ENCODE results near the gene RYR3. TPM values are rescaled to one million over a fixed set of nuclear protein-coding genes. Genes with fewer than 3 reads are reported as not detected.

The RYR3 gene
- total RNA-seq, 1 donor from 2014 or later: 1.5 TPM

- H3K9me3 ChIP-seq (ENCODE audit: insufficient read depth, low read depth, low read length): no peaks in the 10 kb centered on the region
- no peak for FAIRE-seq
Observed at GRCh38 chr15:33612721-33613304, 302.0 kb downstream of the RYR3 start.

GRCh38 chr15:33616475-33616874, 305.7 kb downstream of the RYR3 start:
- no peak overlapping the region for H3K4me3 Mint-ChIP-seq (ENCODE audit: unreplicated experiment)
- Histone ChIP-seq H3K79me2 (ENCODE audit: insufficient read depth, low read length) (no peaks in the 10 kb centered on the region), H3K9me3 (ENCODE audit: insufficient read depth, low read depth, low read length) (no peaks in the 10 kb centered on the region), H3K4me2 (ENCODE audit: low read length) (no peak overlapping the region), H3K4me1 (ENCODE audit: insufficient read depth, low read length) (no peaks in the 10 kb centered on the region), H2AFZ (ENCODE audit: low read depth, low read length) (no peak overlapping the region), H3K27me3 (ENCODE audit: insufficient read depth, low read length) (no peaks in the 10 kb centered on the region), H3K4me3 (ENCODE audit: insufficient read depth, low read depth, low read length) (no peak overlapping the region), H3K27ac (ENCODE audit: low read depth, low read length) (no peak overlapping the region), H4K20me1 (ENCODE audit: insufficient read depth, low read length) (no peaks in the 10 kb centered on the region), H3K9ac (ENCODE audit: low read length) (no peak overlapping the region), H3K36me3 (ENCODE audit: insufficient read depth, low read length) (no peaks in the 10 kb centered on the region)
- H3K27me3 Mint-ChIP-seq (ENCODE audit: low read depth, unreplicated experiment): peaks cover 6% of the 10 kb centered on the region
- no peaks in the 10 kb centered on the region for H3K36me3 Mint-ChIP-seq (ENCODE audit: low read depth, unreplicated experiment)
- H3K27ac Mint-ChIP-seq (ENCODE audit: unreplicated experiment): no peak overlapping the region
- peaks cover 2% of the 10 kb centered on the region for H3K9me3 Mint-ChIP-seq (ENCODE audit: unreplicated experiment)
- no peak for TF ChIP-seq EZH2 (IDR thresholded peaks at IDR 0.05; ENCODE audit: insufficient read depth, low read length)
- TF ChIP-seq CTCF (IDR thresholded peaks at IDR 0.05; ENCODE audit: insufficient read depth, low read depth, low read length): no peak
- H3K4me1 Mint-ChIP-seq (ENCODE audit: low read depth, unreplicated experiment): peaks cover 15% of the 10 kb centered on the region
- no peak for DNase-seq (ENCODE audit: low read depth)
- FAIRE-seq: no peak

More at GRCh38 chr15:33612721-33613304, 302.0 kb downstream of the RYR3 start:
- Histone ChIP-seq H3K36me3 (ENCODE audit: insufficient read depth, low read length) (no peaks in the 10 kb centered on the region), H3K27me3 (ENCODE audit: insufficient read depth, low read length) (no peaks in the 10 kb centered on the region), H4K20me1 (ENCODE audit: insufficient read depth, low read length) (no peaks in the 10 kb centered on the region), H3K79me2 (ENCODE audit: insufficient read depth, low read length) (no peaks in the 10 kb centered on the region), H3K4me3 (ENCODE audit: insufficient read depth, low read depth, low read length) (no peak overlapping the region), H3K9ac (ENCODE audit: low read length) (no peak overlapping the region), H3K4me2 (ENCODE audit: low read length) (no peak overlapping the region), H2AFZ (ENCODE audit: low read depth, low read length) (no peak overlapping the region), H3K27ac (ENCODE audit: low read depth, low read length) (no peak overlapping the region), H3K4me1 (ENCODE audit: insufficient read depth, low read length) (no peaks in the 10 kb centered on the region)
- Mint-ChIP-seq H3K4me3 (ENCODE audit: unreplicated experiment) (no peak overlapping the region), H3K9me3 (ENCODE audit: unreplicated experiment) (peaks cover 2% of the 10 kb centered on the region), H3K27me3 (ENCODE audit: low read depth, unreplicated experiment) (no peaks in the 10 kb centered on the region), H3K36me3 (ENCODE audit: low read depth, unreplicated experiment) (no peaks in the 10 kb centered on the region), H3K4me1 (ENCODE audit: low read depth, unreplicated experiment) (peaks cover 7% of the 10 kb centered on the region), H3K27ac (ENCODE audit: unreplicated experiment) (no peak overlapping the region)
- TF ChIP-seq CTCF (IDR thresholded peaks at IDR 0.05; ENCODE audit: insufficient read depth, low read depth, low read length) (no peak), EZH2 (IDR thresholded peaks at IDR 0.05; ENCODE audit: insufficient read depth, low read length) (no peak)
- DNase-seq (ENCODE audit: low read depth): peak; percentile 7

- Histone ChIP-seq H3K9me3 (ENCODE audit: insufficient read depth, low read depth, low read length) (no peaks in the 10 kb centered on the region), H3K27ac (ENCODE audit: low read depth, low read length) (no peak overlapping the region), H4K20me1 (ENCODE audit: insufficient read depth, low read length) (no peaks in the 10 kb centered on the region), H3K9ac (ENCODE audit: low read length) (no peak overlapping the region), H2AFZ (ENCODE audit: low read depth, low read length) (no peak overlapping the region), H3K36me3 (ENCODE audit: insufficient read depth, low read length) (no peaks in the 10 kb centered on the region), H3K79me2 (ENCODE audit: insufficient read depth, low read length) (no peaks in the 10 kb centered on the region), H3K4me1 (ENCODE audit: insufficient read depth, low read length) (no peaks in the 10 kb centered on the region), H3K27me3 (ENCODE audit: insufficient read depth, low read length) (no peaks in the 10 kb centered on the region), H3K4me2 (ENCODE audit: low read length) (no peak overlapping the region), H3K4me3 (ENCODE audit: insufficient read depth, low read depth, low read length) (no peak overlapping the region)
- no peak overlapping the region for H3K4me3 Mint-ChIP-seq (ENCODE audit: unreplicated experiment)
- FAIRE-seq (no peak), DNase-seq (ENCODE audit: low read depth) (peak; percentile 34)
- H3K27me3 Mint-ChIP-seq (ENCODE audit: low read depth, unreplicated experiment): peaks cover 11% of the 10 kb centered on the region
- H3K4me1 Mint-ChIP-seq (ENCODE audit: low read depth, unreplicated experiment): peaks cover 8% of the 10 kb centered on the region
- H3K27ac Mint-ChIP-seq (ENCODE audit: unreplicated experiment): no peak overlapping the region
- no peaks in the 10 kb centered on the region for H3K36me3 Mint-ChIP-seq (ENCODE audit: low read depth, unreplicated experiment)
- no peak for TF ChIP-seq CTCF (IDR thresholded peaks at IDR 0.05; ENCODE audit: insufficient read depth, low read depth, low read length)
- peaks cover 2% of the 10 kb centered on the region for H3K9me3 Mint-ChIP-seq (ENCODE audit: unreplicated experiment)
Observed at GRCh38 chr15:33618350-33618749, 307.6 kb downstream of the RYR3 start.

Measured in astrocyte (in vitro differentiated cells and primary cell).